GM18873 (cell line): ENCODE results near the gene ITGA5.

Experiments
- ATAC-seq: cut with Tn5 transposase; IDR thresholded peaks from one replicate; pipeline ENCODE4 v1.9.1; 2021; ENCODE audit warnings: mild to moderate bottlenecking, moderate library complexity, moderate number of reproducible peaks; ENCODE audit not compliant: unreplicated experiment, low FRiP score

The ITGA5 gene

DNA sequence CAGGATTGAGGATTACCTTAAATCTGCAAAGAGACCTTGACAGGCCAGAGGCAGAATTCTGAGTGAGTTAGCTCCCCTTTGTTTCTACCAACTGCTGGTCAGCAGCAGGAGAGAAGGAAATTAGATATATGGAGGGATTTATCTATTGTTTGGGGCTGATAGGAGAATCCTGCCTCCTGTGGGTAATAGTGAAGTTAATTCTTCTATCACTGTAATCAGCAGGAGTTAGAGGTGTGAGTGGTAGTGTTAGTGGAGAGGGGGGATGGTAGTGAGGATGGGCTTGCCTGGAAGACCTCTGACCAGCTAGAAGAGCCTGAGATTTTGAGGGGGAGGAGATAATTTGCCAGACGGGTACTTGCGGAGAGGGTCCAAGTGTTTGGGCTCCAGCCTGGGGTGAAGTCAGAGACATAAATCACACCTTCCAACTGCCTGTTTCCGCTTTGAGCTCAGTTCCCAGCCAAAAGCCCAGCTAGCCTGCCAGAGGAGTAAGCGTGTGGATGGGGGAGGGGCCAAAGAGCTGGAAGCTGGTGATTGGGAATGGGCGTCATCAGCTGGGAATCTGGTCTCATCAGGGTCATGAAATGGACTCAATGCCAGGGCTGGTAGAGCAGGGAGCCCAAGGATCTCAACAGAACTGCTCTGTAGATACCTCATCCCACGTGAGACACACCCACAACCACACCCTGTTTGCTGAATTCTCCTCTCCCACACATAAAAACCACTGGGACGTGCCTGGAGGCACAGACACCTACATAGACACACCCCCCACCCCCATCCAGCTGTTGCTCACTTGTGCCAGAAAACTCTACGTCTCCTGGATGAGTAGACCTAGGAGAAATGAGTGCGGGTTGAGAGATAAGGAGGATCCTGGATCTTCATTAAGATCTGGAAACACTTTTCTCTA is 13.1 kb upstream of the ITGA5 start:
- no peak for ATAC-seq

DNA sequence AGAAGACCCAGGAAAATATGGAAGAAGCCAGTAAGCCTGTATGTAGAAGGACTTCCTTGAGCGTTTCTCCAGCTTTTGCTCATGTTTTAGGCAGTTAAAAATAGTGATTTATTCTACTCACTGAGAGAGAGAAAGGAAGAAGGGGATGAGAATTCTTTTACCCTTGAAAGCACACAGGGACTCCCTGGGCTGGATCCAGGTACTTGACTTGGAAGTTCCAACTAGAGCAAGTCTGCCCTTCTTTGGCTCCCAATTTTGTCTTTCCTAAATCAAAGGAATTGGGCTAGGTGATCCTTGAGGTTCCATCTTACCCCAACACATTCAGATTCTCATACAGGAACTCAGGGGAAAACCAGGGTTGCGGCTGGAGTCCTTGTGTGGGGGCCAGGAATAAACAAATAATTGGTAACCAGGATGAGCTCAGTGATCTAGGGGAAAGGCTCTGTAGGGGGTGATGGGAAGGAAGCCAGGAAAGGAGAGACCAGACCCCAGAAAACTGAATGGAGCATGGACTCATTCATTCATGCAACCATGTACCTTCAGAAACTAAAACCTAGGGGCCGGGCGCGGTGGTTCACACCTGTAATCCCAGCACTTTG is 11.5 kb upstream of the ITGA5 start:
- no peak for ATAC-seq

DNA sequence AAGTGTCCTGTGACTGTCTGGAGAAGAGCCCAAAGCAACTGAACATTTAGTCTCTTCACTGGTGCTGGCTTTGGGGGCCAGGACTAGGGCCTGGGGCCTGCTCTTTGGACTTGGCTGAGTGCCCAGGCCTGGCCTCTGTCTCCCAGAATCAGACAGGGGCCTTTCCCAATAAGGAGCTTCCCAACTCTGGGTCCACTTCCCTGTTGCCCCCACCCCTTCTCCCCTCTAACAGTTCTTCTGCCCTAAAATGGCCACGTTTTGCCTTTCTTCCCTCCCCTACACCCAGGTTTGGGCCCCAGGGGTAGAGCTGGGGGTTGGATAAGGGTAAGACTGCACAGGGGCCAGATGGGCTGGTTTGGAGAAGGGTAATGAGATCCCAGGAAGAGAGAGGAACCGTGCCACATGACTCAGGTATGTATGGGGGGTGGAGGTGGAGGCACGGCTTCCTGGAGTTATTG is 10.0 kb upstream of the ITGA5 start:
- ATAC-seq: no peak

DNA sequence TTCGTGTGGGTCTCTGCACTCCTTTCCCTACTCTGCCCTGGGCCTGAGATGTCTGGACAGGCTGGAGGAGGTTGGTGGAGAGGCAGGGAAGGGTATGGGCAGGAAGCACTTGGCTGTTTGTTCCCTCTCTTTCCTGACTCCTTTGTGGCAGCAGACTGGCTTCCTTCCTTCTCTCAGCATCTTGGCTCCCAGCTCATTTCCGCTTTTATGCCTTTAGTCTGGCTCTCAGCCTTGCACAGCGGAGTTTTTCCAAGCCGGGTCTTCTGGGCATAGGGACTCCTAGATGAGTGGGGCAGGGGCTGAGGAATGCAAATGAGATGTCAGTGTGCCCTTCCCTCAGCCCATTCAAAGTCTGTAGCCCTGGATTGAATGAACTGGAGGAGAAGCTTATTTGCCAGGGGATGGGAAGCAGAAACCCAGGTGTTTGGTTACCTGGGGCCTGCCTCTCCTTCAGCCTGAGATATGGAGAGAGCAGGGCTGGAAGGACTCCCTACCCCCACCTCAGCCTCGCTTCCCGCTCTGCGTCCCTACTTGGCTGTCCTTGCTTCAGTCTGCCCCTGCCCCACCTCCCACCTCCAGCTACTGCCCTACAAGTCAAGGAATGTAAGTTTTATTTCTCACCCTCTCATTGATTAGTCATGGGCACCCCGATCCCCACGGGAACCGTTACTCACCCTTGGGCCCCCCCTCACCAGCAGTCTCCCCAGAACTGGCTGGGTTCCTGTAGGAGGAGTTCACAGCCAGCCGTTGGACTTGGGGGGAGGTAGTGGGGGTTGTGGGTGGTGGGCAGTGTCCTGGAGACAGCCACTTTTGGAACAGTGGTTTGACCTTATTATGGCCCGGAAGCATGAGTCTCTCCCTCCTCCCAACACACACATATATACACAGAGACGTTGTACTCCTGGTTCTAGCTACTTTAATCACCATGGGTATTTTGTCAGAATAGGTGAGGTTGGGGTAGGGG is 9.3 kb upstream of the ITGA5 start:
- no peak for ATAC-seq

DNA sequence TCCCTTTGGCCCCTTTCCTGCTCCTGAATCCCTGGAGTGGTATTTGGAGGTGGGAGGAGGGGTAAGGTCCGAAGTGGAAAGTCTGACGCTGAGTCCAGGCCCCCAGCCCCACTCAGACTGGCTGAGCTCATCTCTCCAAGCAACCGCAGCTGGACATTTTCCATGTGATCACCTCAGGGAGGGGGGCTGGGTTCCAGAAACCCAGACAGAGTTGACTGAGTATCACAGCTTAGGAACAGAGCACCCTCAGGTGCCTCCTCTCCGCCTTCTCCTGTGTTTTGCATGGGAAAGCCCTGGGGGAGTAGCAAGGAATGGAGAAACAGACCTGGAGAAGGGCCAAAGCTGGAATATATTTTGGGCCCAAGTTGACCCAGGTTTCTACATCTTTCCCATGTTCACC is 8.0 kb upstream of the ITGA5 start:
- no peak for ATAC-seq

DNA sequence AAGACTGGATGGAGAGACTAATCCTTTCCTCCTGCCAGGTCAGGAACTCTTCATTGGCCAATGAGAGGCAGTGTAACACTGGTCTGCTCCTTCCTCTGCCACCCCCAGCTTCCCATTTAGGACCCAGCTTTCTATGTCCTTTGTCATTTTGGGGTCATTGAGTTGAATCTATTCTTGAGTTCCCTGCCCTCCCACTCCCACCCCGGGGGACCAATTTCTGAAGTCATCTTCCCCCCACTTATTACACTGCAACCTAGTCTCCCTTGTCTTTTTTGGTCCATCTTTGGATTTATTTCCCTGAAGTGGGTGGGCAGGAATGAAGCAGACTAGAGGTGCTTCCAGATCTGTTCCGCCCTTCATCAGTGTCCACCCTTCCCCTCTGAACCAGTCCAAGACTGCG is 7.6 kb upstream of the ITGA5 start:
- no peak for ATAC-seq

DNA sequence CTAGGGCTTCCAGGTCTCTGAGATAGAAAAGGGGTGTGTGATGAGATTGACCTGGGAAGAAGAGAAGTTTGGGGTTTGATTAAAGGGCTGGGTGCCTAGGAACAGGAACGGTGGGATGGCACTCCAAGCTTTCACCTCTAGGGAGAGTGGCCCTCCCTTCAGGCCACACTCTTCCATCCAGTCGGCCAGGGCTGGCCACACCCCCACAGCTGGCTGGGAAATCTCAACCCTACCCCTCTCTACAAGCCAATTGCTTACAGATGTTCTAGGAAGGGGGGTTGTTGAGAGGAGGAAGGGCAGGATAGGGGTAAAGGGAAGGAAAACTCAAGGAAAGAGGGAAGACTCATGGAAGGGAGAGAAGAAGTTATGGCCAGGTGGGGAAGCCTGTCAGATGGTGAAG is 6.6 kb upstream of the ITGA5 start:
- ATAC-seq: no peak

DNA sequence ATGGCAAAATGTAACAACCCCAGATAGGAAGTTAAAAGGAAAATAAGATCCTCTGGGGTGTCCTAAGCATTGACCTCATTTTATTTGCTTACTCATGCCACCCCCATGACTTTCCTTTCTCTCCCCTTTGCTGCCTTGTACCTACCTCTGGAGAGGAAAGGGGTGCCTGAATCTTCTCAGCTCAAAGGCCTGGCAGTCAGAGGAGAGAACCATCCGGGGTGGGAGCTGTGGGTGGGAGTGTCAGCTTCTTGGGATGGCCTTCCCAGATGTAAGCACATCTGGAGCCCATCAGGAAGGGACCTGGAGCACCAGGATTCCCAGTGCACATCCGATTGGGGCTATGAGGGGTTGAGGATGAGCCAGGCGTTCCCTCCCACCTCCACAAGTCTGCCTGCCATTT is 5.2 kb upstream of the ITGA5 start:
- ATAC-seq: no peak

DNA sequence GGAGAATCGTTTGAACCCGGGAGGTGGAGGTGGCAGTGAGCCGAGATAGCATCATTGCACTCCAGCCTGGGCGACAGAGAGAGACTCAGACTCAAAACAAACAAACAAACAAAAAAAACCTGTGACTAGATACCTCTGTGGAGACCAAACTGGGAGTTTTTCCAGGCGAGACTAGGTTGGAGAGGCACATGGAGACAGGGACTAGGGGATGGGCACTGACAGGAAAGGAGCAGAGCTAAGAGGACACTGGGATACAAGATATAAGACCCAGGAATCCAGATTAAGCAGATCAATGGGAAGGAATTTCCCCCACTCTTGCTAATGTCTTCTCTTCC is 4.7 kb upstream of the ITGA5 start:
- no peak for ATAC-seq

DNA sequence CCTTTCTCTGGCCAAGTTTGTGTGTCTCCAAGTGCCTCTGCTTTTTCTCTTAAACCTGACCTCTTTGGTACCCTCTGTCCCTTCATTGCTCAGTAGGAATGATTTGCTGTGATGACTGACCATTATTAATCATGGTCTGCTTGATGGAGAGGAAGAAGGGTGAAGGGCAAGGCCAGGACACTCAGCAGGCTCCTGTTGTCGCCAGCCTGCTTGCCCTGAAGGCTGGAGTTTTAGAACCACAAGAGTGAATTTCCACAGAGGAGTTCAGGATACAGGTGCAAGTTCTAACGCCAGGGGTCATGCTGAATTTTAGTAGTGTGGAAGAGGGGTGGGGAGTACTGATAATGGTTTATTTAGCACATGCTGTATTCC is 2.8 kb upstream of the ITGA5 start:
- no peak for ATAC-seq

DNA sequence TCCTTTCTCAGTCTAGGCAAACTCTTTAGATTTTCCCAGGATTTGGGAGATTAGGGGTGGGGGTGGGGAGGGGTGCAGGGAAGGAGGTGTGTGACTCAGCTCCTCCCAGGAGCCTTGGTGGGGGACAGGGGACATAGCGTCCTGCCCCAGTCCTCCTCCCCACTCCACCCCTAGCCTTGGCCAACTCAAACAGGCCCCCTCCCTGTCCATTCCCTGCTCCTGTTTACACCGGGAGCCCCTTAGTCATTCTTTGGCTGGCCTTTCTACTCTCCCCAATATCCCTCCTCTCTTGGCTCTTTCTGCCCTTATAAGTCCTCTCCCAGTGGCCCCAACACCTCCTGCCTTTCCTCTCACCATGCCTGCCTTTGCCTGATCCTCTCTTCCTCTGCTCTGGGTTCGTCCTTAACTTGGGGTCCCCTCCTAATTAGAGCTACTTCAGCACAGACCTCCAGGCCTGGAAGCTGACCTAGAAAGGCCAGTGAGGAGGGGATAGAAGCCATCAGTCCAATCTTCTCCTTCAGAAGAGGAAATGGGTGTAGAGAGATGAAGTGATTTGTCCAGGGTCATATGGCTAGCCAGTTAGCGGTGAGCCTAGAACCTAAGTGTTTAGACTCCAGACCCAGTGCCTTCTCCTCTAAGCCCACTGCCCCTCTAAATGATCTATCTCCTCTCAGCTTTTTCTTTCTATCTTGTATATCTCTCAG is 2.3 kb upstream of the ITGA5 start:
- ATAC-seq: no peak

DNA sequence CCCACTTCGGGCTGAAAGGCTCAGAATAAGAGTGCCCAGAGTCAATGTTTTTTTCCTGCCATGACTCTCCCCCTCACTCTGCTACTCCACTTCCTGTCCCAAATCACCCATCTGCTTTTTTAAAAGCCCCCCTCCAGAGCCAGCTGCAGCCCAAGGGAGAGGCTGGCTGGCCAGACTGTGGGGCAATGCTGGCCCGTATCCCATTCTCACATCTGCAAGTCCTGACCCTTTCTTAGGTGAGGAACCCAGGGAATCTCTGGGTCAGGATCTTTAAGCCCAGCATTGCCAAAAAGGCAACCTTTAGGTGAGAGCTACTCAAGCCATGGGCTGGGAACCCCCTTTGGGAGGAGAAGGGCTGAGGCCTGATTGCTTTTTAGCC is 1.7 kb upstream of the ITGA5 start:
- ATAC-seq: no peak

DNA sequence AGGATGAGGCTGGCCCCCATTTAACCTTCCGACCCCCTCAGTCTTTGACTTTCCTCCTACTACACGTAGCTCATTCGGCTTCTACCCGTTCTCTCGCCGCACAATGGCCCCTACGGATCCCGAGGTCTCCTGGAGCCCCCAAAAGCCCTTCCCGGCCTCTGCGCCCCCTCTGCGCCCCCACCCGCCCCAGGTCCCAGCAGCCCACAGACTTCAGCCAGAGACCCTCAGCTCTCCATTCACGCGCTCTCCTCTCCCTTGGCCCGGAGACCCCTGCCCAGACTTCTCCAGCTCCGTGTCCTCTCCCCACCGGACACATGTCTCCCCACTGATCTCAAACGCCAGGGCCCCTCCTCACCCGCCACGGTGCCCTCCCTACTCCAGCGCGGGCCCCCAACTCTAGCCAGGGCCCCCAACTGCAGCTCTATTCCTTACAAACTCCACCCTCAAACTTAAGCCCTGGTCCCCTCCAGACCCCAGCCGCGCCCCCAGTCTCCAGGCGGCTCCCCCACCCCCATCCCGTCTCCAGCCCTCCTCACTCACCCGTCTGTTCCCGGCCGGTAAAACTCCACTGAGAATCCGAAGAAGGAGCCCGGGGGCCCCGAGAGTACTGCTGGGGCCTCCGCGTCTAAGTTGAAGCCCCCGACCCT is 502 bp downstream of the ITGA5 start:
- no peak for ATAC-seq

DNA sequence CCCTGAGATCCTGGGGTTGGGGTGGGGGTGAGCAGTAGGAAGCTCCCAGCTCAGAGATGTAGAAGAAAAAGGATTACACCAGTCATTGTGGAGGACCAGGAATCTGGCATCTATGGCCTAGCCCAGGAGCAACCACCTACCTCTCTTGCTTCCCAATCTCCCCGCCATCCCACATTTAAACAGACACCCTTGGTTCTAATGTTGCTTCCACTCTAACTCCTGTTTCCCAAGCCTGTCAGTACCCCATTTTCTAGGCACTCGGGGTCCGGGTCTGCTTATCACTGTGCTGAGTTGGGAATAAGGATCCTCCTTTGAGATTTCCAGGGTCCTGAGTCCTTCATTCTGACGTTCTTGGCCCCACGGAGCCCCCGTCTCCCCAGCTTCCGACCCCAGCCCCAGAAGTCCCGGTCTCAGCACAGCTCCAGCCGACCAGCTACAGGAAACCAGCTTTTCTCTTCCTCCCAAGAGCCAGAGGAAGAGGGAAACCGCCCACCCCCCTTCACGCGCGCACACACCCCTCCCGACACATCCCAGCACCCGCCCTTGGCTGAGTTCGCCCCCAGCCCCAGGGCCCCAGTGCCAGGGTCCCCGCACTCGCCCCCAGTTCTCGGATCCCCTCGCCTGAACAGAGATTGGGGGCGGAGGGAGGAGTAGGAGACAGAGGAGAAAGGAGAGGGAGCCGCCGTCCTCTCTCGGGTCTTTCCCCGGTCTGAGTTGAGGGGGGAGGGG is 1.2 kb downstream of the ITGA5 start:
- ATAC-seq: no peak

DNA sequence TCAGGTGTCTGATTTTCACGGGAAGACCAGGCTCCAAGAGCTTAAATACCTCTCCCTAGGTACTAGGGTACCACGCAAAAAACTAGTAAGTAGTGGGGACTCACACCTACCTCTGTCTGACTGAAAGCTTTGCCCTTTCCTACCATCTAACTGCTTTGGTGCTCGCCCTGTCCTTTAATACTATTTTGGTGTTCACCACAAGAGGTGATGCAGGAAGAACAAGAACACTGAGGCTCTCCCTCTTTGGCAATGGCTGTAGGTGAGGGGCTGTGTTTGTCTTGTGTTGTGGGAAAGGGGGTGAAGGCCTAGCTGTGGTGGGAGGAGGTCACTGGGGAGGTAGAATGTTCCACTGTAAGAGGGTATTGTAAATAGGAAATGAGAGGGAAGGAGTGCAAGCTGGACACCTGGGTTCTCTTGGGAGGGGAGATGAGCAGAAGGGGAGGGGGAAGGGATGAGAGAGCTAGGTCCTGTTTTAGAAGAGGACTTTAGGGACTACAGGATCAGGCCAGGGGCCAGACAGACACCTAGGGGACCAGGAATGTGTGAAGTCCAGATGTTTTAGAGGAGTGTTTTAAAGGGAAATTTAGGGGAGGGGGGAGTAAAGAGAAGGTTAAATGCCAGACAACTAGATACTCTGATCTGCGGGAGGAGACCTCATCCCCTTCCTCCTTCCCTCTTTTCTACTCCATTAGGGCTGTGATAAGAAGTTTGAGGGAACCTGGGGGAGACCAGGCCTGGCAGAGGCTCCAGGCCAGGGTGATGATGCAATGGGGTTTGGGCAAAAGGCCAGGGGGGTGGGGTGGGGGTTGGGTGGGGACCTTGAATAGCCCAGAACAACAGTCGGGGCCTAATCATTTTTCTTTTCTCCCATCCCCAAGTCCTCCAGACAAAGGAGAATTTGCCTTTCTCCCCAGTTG is 2.1 kb downstream of the ITGA5 start:
- ATAC-seq: no peak

DNA sequence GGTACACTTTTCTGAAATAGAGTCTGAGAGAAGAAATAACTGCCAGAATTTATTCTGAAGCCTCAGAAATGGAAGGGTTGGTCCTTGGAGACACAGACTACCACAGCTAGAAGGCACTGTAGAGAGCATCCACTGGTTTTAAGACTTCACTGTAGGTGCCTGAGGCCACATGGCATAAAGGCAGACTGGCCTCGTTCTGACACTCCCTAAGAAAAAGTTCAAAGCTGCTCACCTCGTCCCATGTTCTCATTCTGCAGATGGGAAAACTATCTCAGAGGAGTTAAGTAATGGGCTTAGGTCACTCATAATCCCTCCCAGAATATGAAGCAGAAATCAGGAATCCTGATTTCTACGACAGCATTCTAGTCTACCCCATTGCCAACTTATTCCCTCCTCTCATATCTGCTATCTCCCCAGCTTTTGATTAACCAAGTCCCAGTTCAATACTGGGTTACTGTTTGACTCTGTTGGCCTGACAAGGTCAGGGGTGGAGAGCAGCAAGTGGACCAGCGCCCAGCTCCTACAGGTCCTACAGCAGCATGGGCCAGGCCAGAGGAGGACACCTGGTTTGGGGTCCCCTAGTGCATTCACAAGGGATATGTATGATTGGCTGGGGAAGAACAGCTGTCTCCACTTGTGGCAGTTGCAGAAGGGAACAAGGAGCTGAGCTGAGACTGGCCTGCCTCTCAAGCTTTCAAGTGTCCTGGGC is 3.7 kb downstream of the ITGA5 start:
- no peak for ATAC-seq

DNA sequence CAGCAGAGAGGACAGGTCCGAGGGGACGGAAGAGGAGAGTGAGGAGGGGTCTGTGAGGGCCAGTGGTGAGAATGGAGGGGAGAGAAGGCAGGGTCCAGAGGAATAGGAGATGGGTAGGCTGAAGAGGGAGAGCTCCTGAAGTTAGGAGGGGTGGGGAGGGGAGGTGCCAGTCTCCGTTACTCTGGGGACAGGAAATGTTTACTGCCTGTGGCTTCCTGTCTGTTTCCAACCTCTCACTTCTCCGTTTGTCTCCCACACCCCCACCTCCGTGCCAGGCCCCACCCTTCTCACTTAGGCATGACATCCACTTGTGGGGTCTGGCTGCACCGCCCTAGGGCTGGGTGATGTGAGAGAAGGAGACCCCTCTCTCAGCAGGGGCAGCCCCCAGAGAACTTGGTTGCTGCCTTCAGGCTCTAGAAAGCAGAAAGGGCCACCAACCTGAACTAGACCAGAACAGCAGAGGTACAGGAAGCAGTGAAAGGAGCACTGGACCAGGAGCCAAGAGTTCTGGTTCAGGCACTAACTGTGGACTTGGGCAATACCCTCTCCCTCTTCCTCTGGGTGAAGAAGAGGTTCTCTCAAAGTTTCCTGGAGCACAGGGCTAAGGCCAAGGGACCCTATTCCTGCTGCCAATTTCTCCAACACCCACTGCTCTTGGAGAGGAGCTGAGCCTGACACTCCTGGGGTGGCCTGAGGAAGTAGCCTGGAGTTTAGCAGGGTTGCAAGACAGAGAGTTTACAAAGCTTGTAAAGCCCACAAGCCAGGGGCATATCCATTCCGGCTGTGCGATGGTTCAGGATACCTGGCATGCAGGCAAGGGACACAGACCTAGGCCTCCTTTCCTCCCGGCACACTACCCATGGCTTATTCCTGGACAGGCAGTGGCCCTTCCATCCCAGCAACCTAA is 5.5 kb downstream of the ITGA5 start:
- ATAC-seq: no peak
